ENCODE data around the gene GNRH2. TPM values are rescaled to one million over a fixed set of nuclear protein-coding genes. Genes with fewer than 3 reads are reported as not detected.

GNRH2 gene
- total RNA-seq, 1 experiment from 2014 or later: 1.1 TPM

DNA sequence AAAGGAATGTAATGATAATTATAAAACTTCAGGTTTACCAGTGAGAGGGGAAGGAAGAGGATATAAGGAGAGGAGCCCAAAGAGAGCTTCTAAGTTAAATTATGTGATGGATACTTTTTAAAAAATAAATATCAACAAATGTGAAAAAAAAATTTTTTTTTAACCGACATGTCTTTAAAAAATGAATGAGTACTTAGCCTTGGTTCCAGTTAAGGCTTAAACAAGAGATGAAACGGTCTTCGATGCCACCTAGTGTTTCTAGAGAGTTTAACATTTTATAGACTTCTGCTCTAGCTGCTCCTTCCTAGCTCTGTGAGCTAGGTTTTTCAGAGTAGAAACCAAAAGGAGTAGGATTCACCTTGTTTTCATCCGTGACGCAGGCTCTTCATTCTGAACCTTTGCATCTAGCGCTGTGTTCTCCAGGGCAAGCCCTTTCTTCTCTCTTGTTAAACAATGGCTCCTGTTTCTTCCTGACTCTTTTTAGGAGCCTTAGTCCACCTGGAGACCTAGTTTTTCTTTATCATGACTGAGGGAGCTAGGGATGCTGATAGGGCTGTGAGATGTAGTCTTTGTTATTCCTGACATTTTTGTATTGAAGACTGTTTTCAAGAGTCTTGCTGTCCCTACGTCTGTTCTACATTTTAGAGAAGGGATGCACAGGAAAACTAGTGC, 42.4 kb upstream of the GNRH2 start:
- Histone ChIP-seq H2BK5ac (ENCODE audit: insufficient read length, low read length) (no peak overlapping the region), H3K79me1 (ENCODE audit: insufficient read depth, low read depth, low read length, poor library complexity, severe bottlenecking) (no peaks in the 10 kb centered on the region), H3K4me1 (ENCODE audit: insufficient read depth, low read length) (no peaks in the 10 kb centered on the region; the same call in 1 of the 2 replicates), H4K5ac (ENCODE audit: insufficient read length, low read depth, low read length) (no peak overlapping the region), H3K27me3 (ENCODE audit: insufficient read depth, low read length) (no peaks in the 10 kb centered on the region), H4K91ac (ENCODE audit: insufficient read length, low read depth, low read length) (no peak overlapping the region), H3K9ac (ENCODE audit: extremely low read depth, insufficient read length, low read length) (no peak overlapping the region), H3K27ac (ENCODE audit: insufficient read length, low read depth, low read length) (no peak overlapping the region), H2BK12ac (ENCODE audit: insufficient read length, low read depth, low read length) (no peak overlapping the region), H3K56ac (ENCODE audit: insufficient read length, low read depth, low read length) (no peak overlapping the region), H2AK5ac (ENCODE audit: insufficient read length, low read length) (no peak overlapping the region), H3K23me2 (ENCODE audit: insufficient read length, low read depth, low read length, poor library complexity, severe bottlenecking) (no peaks in the 10 kb centered on the region), H3K4ac (ENCODE audit: low read depth, low read length) (no peak overlapping the region), H2AFZ (ENCODE audit: low read length) (no peak overlapping the region), H2BK15ac (ENCODE audit: low read depth, low read length) (no peak overlapping the region), H4K8ac (replicated peaks; ENCODE audit: insufficient read length, low read depth, low read length) (no peak overlapping the region), H3K14ac (ENCODE audit: insufficient read depth, low read length) (no peak overlapping the region), H3K4me2 (ENCODE audit: insufficient read depth, insufficient read length, low read length) (no peak overlapping the region), H4K20me1 (ENCODE audit: control insufficient read depth, insufficient read depth, insufficient read length) (no peaks in the 10 kb centered on the region), H3K79me2 (ENCODE audit: insufficient read depth, low read length) (no peaks in the 10 kb centered on the region), H2BK120ac (ENCODE audit: low read depth, low read length, poor library complexity, severe bottlenecking) (no peak overlapping the region), H3T11ph (ENCODE audit: low read length) (no peak overlapping the region), H3K23ac (ENCODE audit: insufficient read length, low read depth, low read length) (no peak overlapping the region), H3K9me3 (ENCODE audit: control insufficient read depth, low read depth, low read length) (no peaks in the 10 kb centered on the region), H3K18ac (ENCODE audit: insufficient read length, low read depth, low read length) (no peak overlapping the region), H2BK20ac (ENCODE audit: low read depth, low read length, poor library complexity, severe bottlenecking) (no peak overlapping the region)
- H3K27ac Mint-ChIP-seq: no peak overlapping the region
- no peak for DNase-seq
- WGBS (ENCODE audit: extremely low coverage, insufficient read length, low lambda C conversion rate): no CpG with 5 or more reads among the region's 7 CpGs
- H3K9me3 Mint-ChIP-seq: no peaks in the 10 kb centered on the region
- TF ChIP-seq, protein P1, sequence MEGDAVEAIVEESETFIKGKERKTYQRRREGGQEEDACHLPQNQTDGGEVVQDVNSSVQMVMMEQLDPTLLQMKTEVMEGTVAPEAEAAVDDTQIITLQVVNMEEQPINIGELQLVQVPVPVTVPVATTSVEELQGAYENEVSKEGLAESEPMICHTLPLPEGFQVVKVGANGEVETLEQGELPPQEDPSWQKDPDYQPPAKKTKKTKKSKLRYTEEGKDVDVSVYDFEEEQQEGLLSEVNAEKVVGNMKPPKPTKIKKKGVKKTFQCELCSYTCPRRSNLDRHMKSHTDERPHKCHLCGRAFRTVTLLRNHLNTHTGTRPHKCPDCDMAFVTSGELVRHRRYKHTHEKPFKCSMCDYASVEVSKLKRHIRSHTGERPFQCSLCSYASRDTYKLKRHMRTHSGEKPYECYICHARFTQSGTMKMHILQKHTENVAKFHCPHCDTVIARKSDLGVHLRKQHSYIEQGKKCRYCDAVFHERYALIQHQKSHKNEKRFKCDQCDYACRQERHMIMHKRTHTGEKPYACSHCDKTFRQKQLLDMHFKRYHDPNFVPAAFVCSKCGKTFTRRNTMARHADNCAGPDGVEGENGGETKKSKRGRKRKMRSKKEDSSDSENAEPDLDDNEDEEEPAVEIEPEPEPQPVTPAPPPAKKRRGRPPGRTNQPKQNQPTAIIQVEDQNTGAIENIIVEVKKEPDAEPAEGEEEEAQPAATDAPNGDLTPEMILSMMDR (conservative IDR thresholded peaks at IDR 0.05): peak; percentile 74
- peaks cover 5 to 17% (median 5%) of the 10 kb centered on the region in 3 experiments; a peak in 4 of 7 replicates for H3K36me3 Mint-ChIP-seq (ENCODE audit: insufficient read depth in 1 of 3, low read depth in 3 of 3)
- no peaks in the 10 kb centered on the region for H3K27me3 Mint-ChIP-seq (ENCODE audit: low read depth)
- peaks cover 7 to 10% of the 10 kb centered on the region in 2 experiments; a peak in 3 of 4 replicates for H3K4me1 Mint-ChIP-seq
- H3K4me3 Mint-ChIP-seq: no peak overlapping the region

Measured in H9 (cell line).